WTC11 (cell line): Measurements from ENCODE around the gene KRTAP1-4. TPM values are rescaled to one million over a fixed set of nuclear protein-coding genes. Genes with fewer than 3 reads are reported as not detected.

Experiments used
- ATAC-seq: fragments of 200-7000 bp; cut with Tn5 transposase; 2 replicates; pipeline ENCODE4 v1.10.0; 2021; ENCODE audit warnings: mild to moderate bottlenecking, moderate library complexity
- CTCF ChIA-PET: fragments of 300-600 bp; sonication (Branson Sonifier 250); formaldehyde crosslinking; loops from one replicate; lab custom pipeline; 2021; ENCODE audit warnings: antibody characterized with exemption; lab: Charles Lee
- POLR2A ChIA-PET: fragments of 350-600 bp; sonication (Branson Sonifier 250); formaldehyde crosslinking; loops from one replicate; lab custom pipeline; 2021; ENCODE audit warnings: antibody characterized with exemption; lab: Charles Lee
- DNase-seq: peaks from one replicate; pipeline ENCODE4 v3.0.0; 2021; ENCODE audit warnings: low spot score
- H3K27ac Mint-ChIP-seq: 2 replicates; pipeline ENCODE4 v1.8.0; 2021; ENCODE audit warnings: mixed read lengths
- H3K27me3 Mint-ChIP-seq: 2 replicates; pipeline ENCODE4 v1.8.0; 2021; ENCODE audit warnings: low read depth, mild to moderate bottlenecking, moderate library complexity, mixed read lengths
- H3K36me3 Mint-ChIP-seq: 2 replicates; pipeline ENCODE4 v1.8.0; 2021; ENCODE audit warnings: mixed read lengths
- H3K4me1 Mint-ChIP-seq: 2 replicates; pipeline ENCODE4 v1.8.0; 2022; ENCODE audit warnings: mixed read lengths
- H3K4me3 Mint-ChIP-seq: 2 replicates; pipeline ENCODE4 v1.8.0; 2021; ENCODE audit warnings: mild to moderate bottlenecking, moderate library complexity, mixed read lengths
- H3K9me3 Mint-ChIP-seq: 2 replicates; pipeline ENCODE4 v1.8.0; 2021; ENCODE audit warnings: mixed read lengths
- ARID4B ChIP-seq: sonication (generic); formaldehyde crosslinking; IDR thresholded peaks from 2 replicates; pipeline ENCODE4 v1.8.0; 2023; ENCODE audit warnings: missing genetic modification reagents, mild to moderate bottlenecking, borderline replicate concordance
- ATF2 ChIP-seq: sonication (generic); formaldehyde crosslinking; IDR thresholded peaks from 2 replicates; pipeline ENCODE4 v1.8.1; 2022; ENCODE audit warnings: low read depth, missing genetic modification reagents, borderline replicate concordance
- CDX4 ChIP-seq: fragments of 250-450 bp; sonication (Bioruptor Pico); IDR thresholded peaks from 2 replicates; pipeline ENCODE4 v1.9.0; 2021; ENCODE audit warnings: moderate library complexity, mild to moderate bottlenecking, inconsistent platforms, borderline replicate concordance
- CREM ChIP-seq: sonication (generic); formaldehyde crosslinking; IDR thresholded peaks from 2 replicates; pipeline ENCODE4 v1.8.1; 2022; ENCODE audit warnings: mild to moderate bottlenecking, missing genetic modification reagents, moderate library complexity
- FOXK1 ChIP-seq: sonication (generic); formaldehyde crosslinking; IDR thresholded peaks from 2 replicates; pipeline ENCODE4 v1.8.0; 2022; ENCODE audit warnings: mild to moderate bottlenecking, moderate library complexity, missing genetic modification reagents
- MLX ChIP-seq: sonication (generic); formaldehyde crosslinking; IDR thresholded peaks from 2 replicates; pipeline ENCODE4 v1.8.1; 2023; ENCODE audit warnings: mild to moderate bottlenecking, missing genetic modification reagents, moderate library complexity
- NFATC4 ChIP-seq: fragments of 250-450 bp; sonication (Bioruptor Pico); IDR thresholded peaks from 2 replicates; pipeline ENCODE4 v1.9.0; 2021; ENCODE audit warnings: mild to moderate bottlenecking
- NFE2L1 ChIP-seq: sonication (generic); formaldehyde crosslinking; IDR thresholded peaks from 2 replicates; pipeline ENCODE4 v1.8.1; 2023; ENCODE audit warnings: missing genetic modification reagents
- NFYB ChIP-seq: sonication (generic); formaldehyde crosslinking; conservative IDR thresholded peaks from 2 replicates; pipeline ENCODE4 v1.8.0; 2022; ENCODE audit warnings: low read depth, missing genetic modification reagents
- NR1H2 ChIP-seq: sonication (generic); formaldehyde crosslinking; IDR thresholded peaks from 2 replicates; pipeline ENCODE4 v1.9.0; 2021; ENCODE audit warnings: mild to moderate bottlenecking, moderate library complexity, missing genetic modification reagents
- NR2C2 ChIP-seq: sonication (generic); formaldehyde crosslinking; IDR thresholded peaks from 2 replicates; pipeline ENCODE4 v1.8.0; 2022; ENCODE audit warnings: mild to moderate bottlenecking, missing genetic modification reagents
- RELA ChIP-seq: sonication (generic); formaldehyde crosslinking; IDR thresholded peaks from 2 replicates; pipeline ENCODE4 v1.8.1; 2022; ENCODE audit warnings: missing genetic modification reagents, mild to moderate bottlenecking, borderline replicate concordance
- SMAD3 ChIP-seq: sonication (generic); formaldehyde crosslinking; IDR thresholded peaks from 2 replicates; pipeline ENCODE4 v1.8.0; 2022; ENCODE audit warnings: missing genetic modification reagents, mild to moderate bottlenecking, borderline replicate concordance
- SMAD4 ChIP-seq: sonication (generic); formaldehyde crosslinking; IDR thresholded peaks from 2 replicates; pipeline ENCODE4 v1.8.0; 2022; ENCODE audit warnings: mild to moderate bottlenecking, missing genetic modification reagents
- STAT6 ChIP-seq: sonication (generic); formaldehyde crosslinking; conservative IDR thresholded peaks from 2 replicates; pipeline ENCODE4 v1.8.1; 2023; ENCODE audit warnings: mild to moderate bottlenecking, low read depth, missing genetic modification reagents, moderate library complexity
- TP53 ChIP-seq: sonication (generic); formaldehyde crosslinking; IDR thresholded peaks from 2 replicates; pipeline ENCODE4 v1.8.1; 2023; ENCODE audit warnings: mild to moderate bottlenecking, missing genetic modification reagents
- USF2 ChIP-seq: sonication (generic); formaldehyde crosslinking; IDR thresholded peaks from 2 replicates; pipeline ENCODE4 v1.8.1; 2023; ENCODE audit warnings: mild to moderate bottlenecking, missing genetic modification reagents, moderate library complexity
- ZNF425 ChIP-seq: fragments of 250-450 bp; sonication (Bioruptor Pico); conservative IDR thresholded peaks from 2 replicates; pipeline ENCODE4 v1.9.0; 2021; ENCODE audit warnings: mild to moderate bottlenecking
- total RNA-seq: library from RNA; stranded (reverse); gene quantifications from 3 replicates; pipeline ENCODE4 v1.2.3, GENCODE V29; 2021

The KRTAP1-4 gene
- total RNA-seq, 1 experiment from 2014 or later: not detected

GRCh38 chr17:41004397-41004796 is 25.6 kb downstream of the KRTAP1-4 start:
- no peaks in the 10 kb centered on the region for H3K36me3 Mint-ChIP-seq
- ATAC-seq: no peak
- H3K9me3 Mint-ChIP-seq: 0 out of 2 replicates have a peak, but pooled peaks cover 7% of the 10 kb centered on the region
- no peak overlapping the region for H3K27ac Mint-ChIP-seq
- POLR2A ChIA-PET: no interaction called here
- H3K4me3 Mint-ChIP-seq: no peak overlapping the region
- H3K4me1 Mint-ChIP-seq: peaks cover 8% of the 10 kb centered on the region
- CTCF ChIA-PET: no interaction called here
- TF ChIP-seq FOXK1 (CRISPR knock-in tag) (no peak), CREM (no peak), RELA (CRISPR knock-in tag) (no peak), STAT6 (CRISPR knock-in tag) (no peak), MLX (no peak), CDX4 (no peak), NR1H2 (CRISPR knock-in tag) (no peak), ZNF425 (no peak), ATF2 (CRISPR knock-in tag) (no peak), NFYB (no peak), USF2 (CRISPR knock-in tag) (no peak), NR2C2 (CRISPR knock-in tag) (no peak), NFATC4 (no peak), NFE2L1 (CRISPR knock-in tag) (no peak)
- DNase-seq: no peak
- no peaks in the 10 kb centered on the region for H3K27me3 Mint-ChIP-seq

- H3K27me3 Mint-ChIP-seq: no peaks in the 10 kb centered on the region
- ATAC-seq (no peak), DNase-seq (no peak)
- H3K36me3 Mint-ChIP-seq: no peaks in the 10 kb centered on the region
- ChIA-PET POLR2A (no interaction called here), CTCF (no interaction called here)
- 0 out of 2 replicates have a peak, but pooled peaks cover 7% of the 10 kb centered on the region for H3K9me3 Mint-ChIP-seq
- no peak overlapping the region for H3K27ac Mint-ChIP-seq
- H3K4me1 Mint-ChIP-seq: peaks cover 4% of the 10 kb centered on the region
- H3K4me3 Mint-ChIP-seq: no peak overlapping the region
- TF ChIP-seq MLX: no peak
- no peak for TF ChIP-seq SMAD3 (CRISPR knock-in tag)
- no peak for TF ChIP-seq FOXK1 (CRISPR knock-in tag)
- TF ChIP-seq SMAD4 (CRISPR knock-in tag): no peak
- no peak for TF ChIP-seq ATF2 (CRISPR knock-in tag)
- TF ChIP-seq TP53 (CRISPR knock-in tag): no peak
- no peak for TF ChIP-seq ARID4B
These were observed 26.1 kb downstream of the KRTAP1-4 start for GRCh38 chr17:41003926-41004325.
